Hematopoietic multipotent progenitor cell treated with erythropoietin and hydrocortisone succinate and interleukin-3 and kit ligand, for 15 days (in vitro differentiated cells): ENCODE measurements around the gene ATAD1.
"Not testable (repeated sequence)": the region's sequence is repeated elsewhere in the genome, so short reads cannot be mapped to it uniquely, and the experiment has no call there.

Source experiments
- DNase-seq: peaks from one replicate; pipeline ENCODE4 v3.0.0-alpha.2; 2015; ENCODE audit warnings: low spot score

The ATAD1 gene

GRCh38 chr10:87753995-87754866 lies 63.8 kb downstream of the ATAD1 start:
- no peak for DNase-seq

- no peak for DNase-seq
Measured at GRCh38 chr10:87752566-87752965, 65.5 kb downstream of the ATAD1 start.

- DNase-seq, result no peak
Measured at GRCh38 chr10:87751274-87751673, 66.8 kb downstream of the ATAD1 start.

GRCh38 chr10:87750817-87751216 lies 67.2 kb downstream of the ATAD1 start:
- no peak for DNase-seq

GRCh38 chr10:87750001-87750671 lies 67.9 kb downstream of the ATAD1 start:
- DNase-seq, result no peak

- not testable (repeated sequence) for DNase-seq
Measured at GRCh38 chr10:87748244-87748643, 69.8 kb downstream of the ATAD1 start.

- DNase-seq, result no peak
Measured at GRCh38 chr10:87746911-87747310, 71.1 kb downstream of the ATAD1 start.

- DNase-seq, result no peak
Measured at GRCh38 chr10:87744606-87745005, 73.4 kb downstream of the ATAD1 start.

GRCh38 chr10:87742992-87743610 lies 74.9 kb downstream of the ATAD1 start:
- not testable (repeated sequence) for DNase-seq

GRCh38 chr10:87740254-87740655 lies 77.8 kb downstream of the ATAD1 start:
- DNase-seq, result no peak

- DNase-seq, result no peak
Measured at GRCh38 chr10:87739703-87740102, 78.3 kb downstream of the ATAD1 start.

- DNase-seq, result not testable (repeated sequence)
Measured at GRCh38 chr10:87738253-87738652, 79.8 kb downstream of the ATAD1 start.

GRCh38 chr10:87734987-87735827 lies 82.8 kb downstream of the ATAD1 start:
- DNase-seq, result peak; percentile 44

GRCh38 chr10:87733081-87733480 lies 84.9 kb downstream of the ATAD1 start:
- DNase-seq, result no peak

- DNase-seq, result no peak
Measured at GRCh38 chr10:87729940-87730339, 88.1 kb downstream of the ATAD1 start.

GRCh38 chr10:87724789-87725188 lies 93.2 kb downstream of the ATAD1 start:
- DNase-seq, result no peak

- DNase-seq, result no peak
Measured at GRCh38 chr10:87723500-87723899, 94.5 kb downstream of the ATAD1 start.

- no peak for DNase-seq
Measured at GRCh38 chr10:87722716-87723115, 95.3 kb downstream of the ATAD1 start.

GRCh38 chr10:87721781-87722180 lies 96.2 kb downstream of the ATAD1 start:
- no peak for DNase-seq

- DNase-seq, result no peak
Measured at GRCh38 chr10:87720665-87721064, 97.4 kb downstream of the ATAD1 start.

- DNase-seq, result no peak
Measured at GRCh38 chr10:87716348-87716670, 101.7 kb downstream of the ATAD1 start.
